Measurements from ENCODE around the gene CAMK1D. TPM values are rescaled to one million over a fixed set of nuclear protein-coding genes. Genes with fewer than 3 reads are reported as not detected.

CAMK1D gene
- total RNA-seq, 2 experiments from 2014 or later, result 19.0 to 25.6 TPM

DNA sequence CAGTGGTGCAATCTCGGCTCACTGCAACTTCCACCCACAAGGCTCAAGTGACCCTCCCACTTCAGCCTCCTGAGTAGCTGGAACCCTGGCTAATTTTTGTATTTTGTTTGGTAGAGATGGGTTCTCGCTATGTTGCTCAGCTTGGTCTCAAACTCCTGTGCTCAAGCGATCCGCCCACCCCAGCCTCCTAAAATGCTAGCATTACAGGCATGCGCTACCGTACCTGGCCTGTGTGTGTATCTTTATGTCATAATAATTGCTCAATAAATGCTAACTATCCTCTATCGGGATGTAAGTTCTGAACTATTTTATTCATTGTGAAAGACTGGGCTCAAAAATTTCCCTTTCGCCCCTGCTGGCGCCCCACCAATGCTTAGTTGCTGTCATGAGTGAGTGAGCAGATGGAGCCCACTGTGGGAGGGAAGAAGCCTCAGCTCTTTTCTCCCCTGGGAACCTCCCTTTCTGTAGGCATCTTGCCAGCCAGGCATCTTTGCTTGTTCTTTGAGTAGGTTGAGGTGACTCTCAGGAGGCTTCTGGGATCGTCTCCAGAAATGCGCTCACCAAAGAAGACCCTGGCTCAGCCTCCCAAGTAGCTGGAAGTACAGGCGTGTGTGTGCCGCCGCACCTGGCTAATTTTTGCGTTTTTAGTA lies 38.3 kb downstream of the CAMK1D start:
- POLR2A ChIA-PET, result no interaction called here
- Histone ChIP-seq H4K20me1 (ENCODE audit: insufficient read depth, low read length) (no peaks in the 10 kb centered on the region), H3K9me3 (ENCODE audit: low read length) (peaks cover 16% of the 10 kb centered on the region), H2AFZ (ENCODE audit: low read length) (no peak overlapping the region), H3K79me2 (ENCODE audit: insufficient read depth, low read depth, low read length) (peaks cover 23% of the 10 kb centered on the region; the same call in 1 of the 2 replicates), H3K9me2 (ENCODE audit: insufficient read depth, low read length) (no peaks in the 10 kb centered on the region), H3K4me3 (ENCODE audit: low read depth, low read length, poor library complexity, severe bottlenecking) (no peak overlapping the region), H3K4me1 (ENCODE audit: insufficient read depth, low read length, poor library complexity, severe bottlenecking) (peaks cover 8% of the 10 kb centered on the region), H3K4me2 (ENCODE audit: low read length) (no peak overlapping the region), H3K36me3 (ENCODE audit: insufficient read depth, low read length) (no peaks in the 10 kb centered on the region; the same call in 1 of the 2 replicates), H3K27ac (ENCODE audit: low read depth, low read length, poor library complexity, severe bottlenecking) (no peak overlapping the region)
- no TSS peak for BruUV-seq (replicated peaks)
- CTCF ChIA-PET (ENCODE audit: unreplicated experiment), result no interaction called here
- DNase-seq (ENCODE audit: low spot score), result no peak
- TF ChIP-seq EZH2phosphoT487 (IDR thresholded peaks at IDR 0.05; ENCODE audit: borderline replicate concordance, low read depth, low read length), result no peak
- TF ChIP-seq, protein P1, sequence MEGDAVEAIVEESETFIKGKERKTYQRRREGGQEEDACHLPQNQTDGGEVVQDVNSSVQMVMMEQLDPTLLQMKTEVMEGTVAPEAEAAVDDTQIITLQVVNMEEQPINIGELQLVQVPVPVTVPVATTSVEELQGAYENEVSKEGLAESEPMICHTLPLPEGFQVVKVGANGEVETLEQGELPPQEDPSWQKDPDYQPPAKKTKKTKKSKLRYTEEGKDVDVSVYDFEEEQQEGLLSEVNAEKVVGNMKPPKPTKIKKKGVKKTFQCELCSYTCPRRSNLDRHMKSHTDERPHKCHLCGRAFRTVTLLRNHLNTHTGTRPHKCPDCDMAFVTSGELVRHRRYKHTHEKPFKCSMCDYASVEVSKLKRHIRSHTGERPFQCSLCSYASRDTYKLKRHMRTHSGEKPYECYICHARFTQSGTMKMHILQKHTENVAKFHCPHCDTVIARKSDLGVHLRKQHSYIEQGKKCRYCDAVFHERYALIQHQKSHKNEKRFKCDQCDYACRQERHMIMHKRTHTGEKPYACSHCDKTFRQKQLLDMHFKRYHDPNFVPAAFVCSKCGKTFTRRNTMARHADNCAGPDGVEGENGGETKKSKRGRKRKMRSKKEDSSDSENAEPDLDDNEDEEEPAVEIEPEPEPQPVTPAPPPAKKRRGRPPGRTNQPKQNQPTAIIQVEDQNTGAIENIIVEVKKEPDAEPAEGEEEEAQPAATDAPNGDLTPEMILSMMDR (conservative IDR thresholded peaks at IDR 0.05; ENCODE audit: low read length), result no peak
- intact Hi-C loops (cut with micrococcal nuclease; ENCODE audit: unreplicated experiment), result no loop called here

DNA sequence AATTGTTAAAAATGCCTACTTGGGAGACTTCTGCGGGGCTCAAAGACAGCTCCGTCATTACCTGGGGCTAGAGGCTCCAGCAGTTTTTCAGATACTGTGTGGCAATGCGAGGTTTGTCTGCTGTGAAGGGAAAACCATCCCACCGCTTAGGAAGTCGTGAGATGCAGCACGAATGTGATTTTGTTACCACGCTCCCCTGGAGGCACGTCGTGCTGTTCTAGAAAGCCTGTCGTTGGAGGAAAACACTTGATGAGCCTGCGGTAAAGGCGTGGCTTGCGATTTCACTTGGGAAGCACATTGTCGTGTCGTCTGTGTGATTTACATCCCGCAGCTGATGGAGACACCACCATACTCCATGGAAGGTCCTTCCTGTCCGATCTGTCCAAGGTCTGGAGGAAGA lies 39.3 kb downstream of the CAMK1D start:
- Histone ChIP-seq H3K36me3 (ENCODE audit: insufficient read depth, low read length) (no peaks in the 10 kb centered on the region; the same call in 1 of the 2 replicates), H4K20me1 (ENCODE audit: insufficient read depth, low read length) (no peaks in the 10 kb centered on the region), H3K9me2 (ENCODE audit: insufficient read depth, low read length) (no peaks in the 10 kb centered on the region), H3K9me3 (ENCODE audit: low read length) (peaks cover 11% of the 10 kb centered on the region; the same call in 1 of the 2 replicates), H3K27ac (ENCODE audit: low read depth, low read length, poor library complexity, severe bottlenecking) (no peak overlapping the region), H3K4me1 (ENCODE audit: insufficient read depth, low read length, poor library complexity, severe bottlenecking) (peaks cover 8% of the 10 kb centered on the region), H3K4me2 (ENCODE audit: low read length) (no peak overlapping the region), H3K79me2 (ENCODE audit: insufficient read depth, low read depth, low read length) (peaks cover 16% of the 10 kb centered on the region; the same call in 1 of the 2 replicates), H3K4me3 (ENCODE audit: low read depth, low read length, poor library complexity, severe bottlenecking) (no peak overlapping the region), H2AFZ (ENCODE audit: low read length) (no peak overlapping the region)
- intact Hi-C loops (cut with micrococcal nuclease; ENCODE audit: unreplicated experiment), result no loop called here
- CTCF ChIA-PET (ENCODE audit: unreplicated experiment), result no interaction called here
- POLR2A ChIA-PET, result no interaction called here
- DNase-seq (ENCODE audit: low spot score), result no peak
- no peak for TF ChIP-seq EZH2phosphoT487 (IDR thresholded peaks at IDR 0.05; ENCODE audit: borderline replicate concordance, low read depth, low read length)
- TF ChIP-seq, protein P1 (conservative IDR thresholded peaks at IDR 0.05; ENCODE audit: low read length), result no peak
- BruUV-seq (replicated peaks), result no TSS peak

- CTCF ChIA-PET (ENCODE audit: unreplicated experiment), result no interaction called here
Observed at GRCh38 chr10:12389154-12389734, 39.9 kb downstream of the CAMK1D start.

More at GRCh38 chr10:12389154-12389734, 39.9 kb downstream of the CAMK1D start:
- Histone ChIP-seq H3K36me3 (ENCODE audit: insufficient read depth, low read length) (no peaks in the 10 kb centered on the region; the same call in 1 of the 2 replicates), H2AFZ (ENCODE audit: low read length) (no peak overlapping the region), H4K20me1 (ENCODE audit: insufficient read depth, low read length) (no peaks in the 10 kb centered on the region), H3K4me2 (ENCODE audit: low read length) (no peak overlapping the region), H3K27ac (ENCODE audit: low read depth, low read length, poor library complexity, severe bottlenecking) (no peak overlapping the region), H3K4me3 (ENCODE audit: low read depth, low read length, poor library complexity, severe bottlenecking) (no peak overlapping the region), H3K9me3 (ENCODE audit: low read length) (peaks cover 11% of the 10 kb centered on the region; the same call in 1 of the 2 replicates), H3K4me1 (ENCODE audit: insufficient read depth, low read length, poor library complexity, severe bottlenecking) (peaks cover 8% of the 10 kb centered on the region), H3K79me2 (ENCODE audit: insufficient read depth, low read depth, low read length) (peaks cover 14% of the 10 kb centered on the region; the same call in 1 of the 2 replicates), H3K9me2 (ENCODE audit: insufficient read depth, low read length) (no peaks in the 10 kb centered on the region)
- no peak for TF ChIP-seq EZH2phosphoT487 (IDR thresholded peaks at IDR 0.05; ENCODE audit: borderline replicate concordance, low read depth, low read length)
- TF ChIP-seq, protein P1 (conservative IDR thresholded peaks at IDR 0.05; ENCODE audit: low read length), result no peak
- POLR2A ChIA-PET, result no interaction called here
- BruUV-seq (replicated peaks), result no TSS peak
- intact Hi-C loops (cut with micrococcal nuclease; ENCODE audit: unreplicated experiment), result no loop called here
- DNase-seq (ENCODE audit: low spot score), result no peak

Measured in OCI-LY7 (cell line).